ENCODE measurements around the gene THY1. TPM values are rescaled to one million over a fixed set of nuclear protein-coding genes. Genes with fewer than 3 reads are reported as not detected.

Gene THY1
- 198 to 219 TPM (median 215 TPM) in 3 replicates for total RNA-seq
- long read RNA-seq, transcript THY1-201 (4 exons, 3,556 nt): major isoform, 603 of 641 reads
- long read RNA-seq, partial matches to known transcripts: 12 of 641 reads
- long read RNA-seq, other reads (novel, unspliced or antisense): 14 of 641 reads

DNA sequence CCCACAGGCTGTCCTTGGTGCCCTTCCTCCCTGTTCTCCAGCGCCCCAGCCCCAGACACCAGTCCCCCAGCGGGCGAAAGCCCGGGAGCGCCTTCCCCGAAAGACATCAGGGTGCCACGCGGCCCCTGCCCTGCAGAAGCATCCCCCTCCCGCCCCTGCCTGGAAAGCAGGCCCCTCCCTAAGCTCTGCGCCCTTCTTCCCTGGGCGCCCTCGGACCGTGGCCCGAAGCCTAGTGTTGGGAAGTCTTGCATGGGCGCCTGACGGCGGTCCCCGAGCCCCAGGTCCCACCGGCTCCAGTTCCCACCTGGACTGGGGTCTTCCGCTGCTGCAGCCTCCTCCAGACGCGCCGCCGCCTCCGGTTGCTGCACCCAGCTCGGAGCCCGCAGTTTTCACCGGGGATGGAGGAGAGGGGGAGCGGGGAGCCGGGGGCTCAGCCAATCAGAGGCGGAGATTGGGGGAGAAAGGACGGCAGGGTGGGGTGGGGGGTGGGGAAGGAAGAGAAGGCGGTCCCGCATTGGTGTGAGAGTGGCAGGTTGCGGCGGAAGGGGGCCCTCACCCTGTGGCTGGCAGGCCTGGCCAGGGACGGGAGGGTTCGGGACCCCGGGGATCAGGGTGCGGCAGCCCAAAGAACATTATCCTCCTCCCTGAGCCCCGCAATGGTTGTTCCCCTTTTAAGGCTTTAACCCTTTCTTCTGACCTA is at the start of gene THY1:
THY1 (minus strand) TSS at position 364 of the 700 bp plus-strand sequence. CDS start 2,267 bp downstream, outside the sequence.
- Mint-ChIP-seq H3K9me3 (ENCODE audit: low read depth) (no peaks in the 10 kb centered on the region), H3K36me3 (ENCODE audit: low read depth) (peaks cover 12% of the 10 kb centered on the region), H3K27ac (ENCODE audit: unreplicated experiment) (peak within 1 kb of the TSS; percentile 87), H3K4me1 (ENCODE audit: low read depth) (peaks cover 52% of the 10 kb centered on the region), H3K27me3 (ENCODE audit: low read depth) (no peaks in the 10 kb centered on the region), H3K4me3 (ENCODE audit: unreplicated experiment) (peak within 1 kb of the TSS; percentile 99)
- DNase-seq (ENCODE audit: low spot score): no peak
- TF ChIP-seq, protein P1, sequence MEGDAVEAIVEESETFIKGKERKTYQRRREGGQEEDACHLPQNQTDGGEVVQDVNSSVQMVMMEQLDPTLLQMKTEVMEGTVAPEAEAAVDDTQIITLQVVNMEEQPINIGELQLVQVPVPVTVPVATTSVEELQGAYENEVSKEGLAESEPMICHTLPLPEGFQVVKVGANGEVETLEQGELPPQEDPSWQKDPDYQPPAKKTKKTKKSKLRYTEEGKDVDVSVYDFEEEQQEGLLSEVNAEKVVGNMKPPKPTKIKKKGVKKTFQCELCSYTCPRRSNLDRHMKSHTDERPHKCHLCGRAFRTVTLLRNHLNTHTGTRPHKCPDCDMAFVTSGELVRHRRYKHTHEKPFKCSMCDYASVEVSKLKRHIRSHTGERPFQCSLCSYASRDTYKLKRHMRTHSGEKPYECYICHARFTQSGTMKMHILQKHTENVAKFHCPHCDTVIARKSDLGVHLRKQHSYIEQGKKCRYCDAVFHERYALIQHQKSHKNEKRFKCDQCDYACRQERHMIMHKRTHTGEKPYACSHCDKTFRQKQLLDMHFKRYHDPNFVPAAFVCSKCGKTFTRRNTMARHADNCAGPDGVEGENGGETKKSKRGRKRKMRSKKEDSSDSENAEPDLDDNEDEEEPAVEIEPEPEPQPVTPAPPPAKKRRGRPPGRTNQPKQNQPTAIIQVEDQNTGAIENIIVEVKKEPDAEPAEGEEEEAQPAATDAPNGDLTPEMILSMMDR (IDR thresholded peaks at IDR 0.05): no peak

DNA sequence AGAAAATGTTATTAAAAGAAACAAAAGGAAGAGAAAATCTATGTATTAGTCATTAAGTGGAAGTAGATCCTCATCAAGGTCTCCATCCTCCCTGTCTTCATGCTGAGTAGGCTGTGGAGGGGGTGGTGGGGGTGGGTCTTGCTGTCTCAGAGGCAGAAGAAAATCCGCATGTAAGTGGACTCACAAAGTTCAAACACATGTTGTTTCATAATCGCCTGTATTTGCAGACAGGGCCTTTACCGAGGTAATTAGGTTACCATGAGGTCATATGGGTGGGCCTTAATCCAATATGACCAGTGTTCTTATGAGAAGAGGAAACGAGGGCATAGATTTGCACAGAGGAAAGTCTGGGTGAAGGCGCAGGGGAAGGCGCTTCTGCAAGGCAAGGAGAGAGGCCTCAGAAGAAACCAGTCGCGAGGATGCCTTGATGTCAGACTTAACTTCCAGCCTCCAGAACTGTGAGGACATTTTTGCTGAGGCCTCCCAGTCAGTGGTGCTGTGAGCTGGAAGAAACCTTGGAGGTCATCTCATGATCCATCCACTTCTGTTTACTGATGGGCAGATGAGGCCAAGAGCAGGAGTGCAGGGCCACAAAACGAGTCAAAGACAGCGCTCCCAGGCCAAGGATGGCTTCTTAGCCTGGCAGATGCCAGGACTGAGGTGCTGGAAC is 49.3 kb upstream of the THY1 start:
- Mint-ChIP-seq H3K36me3 (ENCODE audit: low read depth) (peaks cover 2% of the 10 kb centered on the region), H3K27me3 (ENCODE audit: low read depth) (peaks cover 12% of the 10 kb centered on the region), H3K27ac (ENCODE audit: unreplicated experiment) (no peak overlapping the region), H3K4me3 (ENCODE audit: unreplicated experiment) (no peak overlapping the region), H3K4me1 (ENCODE audit: low read depth) (peaks cover 27% of the 10 kb centered on the region), H3K9me3 (ENCODE audit: low read depth) (peaks cover 7% of the 10 kb centered on the region)
- TF ChIP-seq, protein P1 (IDR thresholded peaks at IDR 0.05): no peak
- DNase-seq (ENCODE audit: low spot score): no peak

DNA sequence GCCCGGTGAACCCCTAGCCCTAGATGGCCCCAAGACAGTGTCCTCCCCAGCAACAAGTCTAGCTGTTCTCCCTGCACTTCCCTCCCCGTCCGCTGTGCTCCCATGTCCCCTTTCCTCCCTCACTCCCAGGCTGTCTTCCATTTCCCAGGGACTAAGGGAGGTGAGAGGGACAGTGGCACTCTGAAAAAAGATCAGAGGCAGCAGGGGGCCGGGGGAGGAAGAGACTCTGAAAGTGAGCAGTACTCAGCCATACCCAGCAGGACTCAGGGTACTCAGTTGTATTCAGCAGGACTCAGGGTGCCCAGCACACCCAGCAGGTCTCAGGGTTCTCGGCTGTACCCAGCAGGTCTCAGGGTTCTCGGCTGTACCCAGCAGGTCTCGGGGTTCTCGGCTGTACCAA is 48.4 kb upstream of the THY1 start:
- Mint-ChIP-seq H3K4me3 (ENCODE audit: unreplicated experiment) (no peak overlapping the region), H3K27me3 (ENCODE audit: low read depth) (peaks cover 4% of the 10 kb centered on the region), H3K27ac (ENCODE audit: unreplicated experiment) (peak overlapping the region; percentile 85), H3K36me3 (ENCODE audit: low read depth) (peaks cover 5% of the 10 kb centered on the region), H3K4me1 (ENCODE audit: low read depth) (peaks cover 27% of the 10 kb centered on the region), H3K9me3 (ENCODE audit: low read depth) (peaks cover 16% of the 10 kb centered on the region)
- TF ChIP-seq, protein P1 (IDR thresholded peaks at IDR 0.05): no peak
- no peak for DNase-seq (ENCODE audit: low spot score)

DNA sequence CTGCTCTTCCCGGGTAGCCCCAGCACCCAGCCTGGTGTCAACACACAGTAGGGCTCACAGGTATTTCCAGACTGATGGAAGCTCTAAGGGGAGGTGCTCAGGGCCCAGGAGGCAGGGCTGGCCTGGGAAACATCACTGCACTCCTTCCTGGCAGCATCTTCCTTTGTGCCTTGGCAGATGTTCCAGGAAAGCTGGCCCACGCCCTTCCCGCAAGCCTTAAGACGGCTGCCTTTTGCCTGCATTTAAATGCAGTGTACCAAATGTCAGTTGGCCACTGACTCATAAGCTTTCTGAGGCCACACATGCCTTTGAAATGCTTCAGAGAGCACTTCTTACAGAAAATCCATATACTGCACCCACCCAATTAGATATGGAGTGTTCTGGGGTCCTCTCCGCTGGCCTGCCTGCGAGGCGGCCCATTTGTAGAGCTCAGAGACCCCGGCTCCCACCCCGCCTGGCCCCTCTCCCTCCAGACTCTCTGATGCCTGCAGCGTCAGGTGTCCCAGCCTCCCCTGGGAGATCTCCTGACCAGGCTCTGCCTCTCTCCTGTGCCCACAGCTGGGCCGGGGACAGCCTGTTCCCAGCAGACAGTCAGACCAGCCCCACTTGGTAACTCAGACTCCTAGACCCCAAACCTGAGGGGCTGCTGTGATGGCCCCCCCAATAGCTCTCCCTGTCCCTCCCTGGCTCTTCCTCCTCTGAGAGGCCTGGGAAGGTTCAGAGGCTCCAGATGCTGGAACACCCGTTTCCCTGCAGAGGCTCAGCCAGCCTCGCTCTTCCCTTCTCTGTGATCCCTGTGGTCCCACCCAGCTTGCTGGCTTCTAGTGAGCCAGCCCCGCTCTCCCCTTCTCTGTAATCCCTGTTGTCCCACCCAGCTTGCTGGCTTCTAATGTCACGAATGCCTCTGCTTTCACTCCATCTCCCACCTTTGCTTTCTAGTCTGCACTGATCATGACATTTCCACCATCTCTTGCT is 47.6 kb upstream of the THY1 start:
- Mint-ChIP-seq H3K27ac (ENCODE audit: unreplicated experiment) (peak overlapping the region; percentile 85), H3K9me3 (ENCODE audit: low read depth) (peaks cover 21% of the 10 kb centered on the region), H3K4me1 (ENCODE audit: low read depth) (peaks cover 27% of the 10 kb centered on the region), H3K4me3 (ENCODE audit: unreplicated experiment) (no peak overlapping the region), H3K27me3 (ENCODE audit: low read depth) (no peaks in the 10 kb centered on the region), H3K36me3 (ENCODE audit: low read depth) (peaks cover 8% of the 10 kb centered on the region)
- DNase-seq (ENCODE audit: low spot score): no peak
- TF ChIP-seq, protein P1 (IDR thresholded peaks at IDR 0.05): no peak
